ENCODE measurements around the gene SLC25A33. TPM values are rescaled to one million over a fixed set of nuclear protein-coding genes. Genes with fewer than 3 reads are reported as not detected.

The SLC25A33 gene
- total RNA-seq, 1 experiment from 2014 or later: 9.2 TPM

GRCh38 chr1:9590945-9591668 lies 51.8 kb downstream of the SLC25A33 start:
- ChIA-PET CTCF (interaction anchor here (0.9 to 7.3 kb wide), 2 partner anchors 18 to 24 kb away, joined by 3 to 93 read pairs; no protein-coding TSS in a partner anchor), POLR2A (no interaction called here)
- no peaks in the 10 kb centered on the region for H3K27me3 Mint-ChIP-seq (ENCODE audit: low read depth)
- no peaks in the 10 kb centered on the region for H3K36me3 Mint-ChIP-seq
- peaks cover 42% of the 10 kb centered on the region for H3K4me1 Mint-ChIP-seq
- peak overlapping the region; percentile 9; the same call in 1 of the 2 replicates for H3K27ac Mint-ChIP-seq
- H3K4me3 Mint-ChIP-seq: peak overlapping the region; percentile 77
- no peaks in the 10 kb centered on the region for H3K9me3 Mint-ChIP-seq
- no peak for DNase-seq (ENCODE audit: low spot score)
- no peak for ATAC-seq
- TF ChIP-seq ZNF232 (CRISPR knock-in tag; IDR thresholded peaks at IDR 0.05) (no peak), ZBTB21 (CRISPR knock-in tag; IDR thresholded peaks at IDR 0.05; ENCODE audit: borderline replicate concordance) (no peak), SMAD3 (CRISPR knock-in tag; IDR thresholded peaks at IDR 0.05; ENCODE audit: borderline replicate concordance) (no peak), PRDM15 (CRISPR knock-in tag; IDR thresholded peaks at IDR 0.05) (no peak), FOXK1 (CRISPR knock-in tag; IDR thresholded peaks at IDR 0.05) (no peak), ZNF317 (CRISPR knock-in tag; IDR thresholded peaks at IDR 0.05; ENCODE audit: borderline replicate concordance, low read depth) (no peak), SMAD4 (CRISPR knock-in tag; IDR thresholded peaks at IDR 0.05) (no peak), TCF7 (CRISPR knock-in tag; IDR thresholded peaks at IDR 0.05; ENCODE audit: low read depth) (no peak), ARID4B (CRISPR knock-in tag; IDR thresholded peaks at IDR 0.05; ENCODE audit: borderline replicate concordance) (no peak), TEAD4 (CRISPR knock-in tag; IDR thresholded peaks at IDR 0.05) (no peak), FOXJ3 (CRISPR knock-in tag; IDR thresholded peaks at IDR 0.05; ENCODE audit: borderline replicate concordance) (no peak), GTF2I (CRISPR knock-in tag; conservative IDR thresholded peaks at IDR 0.05) (no peak)
- TF ChIP-seq, protein P1, sequence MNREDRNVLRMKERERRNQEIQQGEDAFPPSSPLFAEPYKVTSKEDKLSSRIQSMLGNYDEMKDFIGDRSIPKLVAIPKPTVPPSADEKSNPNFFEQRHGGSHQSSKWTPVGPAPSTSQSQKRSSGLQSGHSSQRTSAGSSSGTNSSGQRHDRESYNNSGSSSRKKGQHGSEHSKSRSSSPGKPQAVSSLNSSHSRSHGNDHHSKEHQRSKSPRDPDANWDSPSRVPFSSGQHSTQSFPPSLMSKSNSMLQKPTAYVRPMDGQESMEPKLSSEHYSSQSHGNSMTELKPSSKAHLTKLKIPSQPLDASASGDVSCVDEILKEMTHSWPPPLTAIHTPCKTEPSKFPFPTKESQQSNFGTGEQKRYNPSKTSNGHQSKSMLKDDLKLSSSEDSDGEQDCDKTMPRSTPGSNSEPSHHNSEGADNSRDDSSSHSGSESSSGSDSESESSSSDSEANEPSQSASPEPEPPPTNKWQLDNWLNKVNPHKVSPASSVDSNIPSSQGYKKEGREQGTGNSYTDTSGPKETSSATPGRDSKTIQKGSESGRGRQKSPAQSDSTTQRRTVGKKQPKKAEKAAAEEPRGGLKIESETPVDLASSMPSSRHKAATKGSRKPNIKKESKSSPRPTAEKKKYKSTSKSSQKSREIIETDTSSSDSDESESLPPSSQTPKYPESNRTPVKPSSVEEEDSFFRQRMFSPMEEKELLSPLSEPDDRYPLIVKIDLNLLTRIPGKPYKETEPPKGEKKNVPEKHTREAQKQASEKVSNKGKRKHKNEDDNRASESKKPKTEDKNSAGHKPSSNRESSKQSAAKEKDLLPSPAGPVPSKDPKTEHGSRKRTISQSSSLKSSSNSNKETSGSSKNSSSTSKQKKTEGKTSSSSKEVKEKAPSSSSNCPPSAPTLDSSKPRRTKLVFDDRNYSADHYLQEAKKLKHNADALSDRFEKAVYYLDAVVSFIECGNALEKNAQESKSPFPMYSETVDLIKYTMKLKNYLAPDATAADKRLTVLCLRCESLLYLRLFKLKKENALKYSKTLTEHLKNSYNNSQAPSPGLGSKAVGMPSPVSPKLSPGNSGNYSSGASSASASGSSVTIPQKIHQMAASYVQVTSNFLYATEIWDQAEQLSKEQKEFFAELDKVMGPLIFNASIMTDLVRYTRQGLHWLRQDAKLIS (CRISPR knock-in tag; IDR thresholded peaks at IDR 0.05; ENCODE audit: borderline replicate concordance): no peak
- TF ChIP-seq, protein P2, sequence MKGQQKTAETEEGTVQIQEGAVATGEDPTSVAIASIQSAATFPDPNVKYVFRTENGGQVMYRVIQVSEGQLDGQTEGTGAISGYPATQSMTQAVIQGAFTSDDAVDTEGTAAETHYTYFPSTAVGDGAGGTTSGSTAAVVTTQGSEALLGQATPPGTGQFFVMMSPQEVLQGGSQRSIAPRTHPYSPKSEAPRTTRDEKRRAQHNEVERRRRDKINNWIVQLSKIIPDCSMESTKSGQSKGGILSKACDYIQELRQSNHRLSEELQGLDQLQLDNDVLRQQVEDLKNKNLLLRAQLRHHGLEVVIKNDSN (CRISPR knock-in tag; IDR thresholded peaks at IDR 0.05): no peak
- TF ChIP-seq, protein P3, sequence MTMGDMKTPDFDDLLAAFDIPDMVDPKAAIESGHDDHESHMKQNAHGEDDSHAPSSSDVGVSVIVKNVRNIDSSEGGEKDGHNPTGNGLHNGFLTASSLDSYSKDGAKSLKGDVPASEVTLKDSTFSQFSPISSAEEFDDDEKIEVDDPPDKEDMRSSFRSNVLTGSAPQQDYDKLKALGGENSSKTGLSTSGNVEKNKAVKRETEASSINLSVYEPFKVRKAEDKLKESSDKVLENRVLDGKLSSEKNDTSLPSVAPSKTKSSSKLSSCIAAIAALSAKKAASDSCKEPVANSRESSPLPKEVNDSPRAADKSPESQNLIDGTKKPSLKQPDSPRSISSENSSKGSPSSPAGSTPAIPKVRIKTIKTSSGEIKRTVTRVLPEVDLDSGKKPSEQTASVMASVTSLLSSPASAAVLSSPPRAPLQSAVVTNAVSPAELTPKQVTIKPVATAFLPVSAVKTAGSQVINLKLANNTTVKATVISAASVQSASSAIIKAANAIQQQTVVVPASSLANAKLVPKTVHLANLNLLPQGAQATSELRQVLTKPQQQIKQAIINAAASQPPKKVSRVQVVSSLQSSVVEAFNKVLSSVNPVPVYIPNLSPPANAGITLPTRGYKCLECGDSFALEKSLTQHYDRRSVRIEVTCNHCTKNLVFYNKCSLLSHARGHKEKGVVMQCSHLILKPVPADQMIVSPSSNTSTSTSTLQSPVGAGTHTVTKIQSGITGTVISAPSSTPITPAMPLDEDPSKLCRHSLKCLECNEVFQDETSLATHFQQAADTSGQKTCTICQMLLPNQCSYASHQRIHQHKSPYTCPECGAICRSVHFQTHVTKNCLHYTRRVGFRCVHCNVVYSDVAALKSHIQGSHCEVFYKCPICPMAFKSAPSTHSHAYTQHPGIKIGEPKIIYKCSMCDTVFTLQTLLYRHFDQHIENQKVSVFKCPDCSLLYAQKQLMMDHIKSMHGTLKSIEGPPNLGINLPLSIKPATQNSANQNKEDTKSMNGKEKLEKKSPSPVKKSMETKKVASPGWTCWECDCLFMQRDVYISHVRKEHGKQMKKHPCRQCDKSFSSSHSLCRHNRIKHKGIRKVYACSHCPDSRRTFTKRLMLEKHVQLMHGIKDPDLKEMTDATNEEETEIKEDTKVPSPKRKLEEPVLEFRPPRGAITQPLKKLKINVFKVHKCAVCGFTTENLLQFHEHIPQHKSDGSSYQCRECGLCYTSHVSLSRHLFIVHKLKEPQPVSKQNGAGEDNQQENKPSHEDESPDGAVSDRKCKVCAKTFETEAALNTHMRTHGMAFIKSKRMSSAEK (CRISPR knock-in tag; IDR thresholded peaks at IDR 0.05; ENCODE audit: borderline replicate concordance): no peak
- TF ChIP-seq, protein P4, sequence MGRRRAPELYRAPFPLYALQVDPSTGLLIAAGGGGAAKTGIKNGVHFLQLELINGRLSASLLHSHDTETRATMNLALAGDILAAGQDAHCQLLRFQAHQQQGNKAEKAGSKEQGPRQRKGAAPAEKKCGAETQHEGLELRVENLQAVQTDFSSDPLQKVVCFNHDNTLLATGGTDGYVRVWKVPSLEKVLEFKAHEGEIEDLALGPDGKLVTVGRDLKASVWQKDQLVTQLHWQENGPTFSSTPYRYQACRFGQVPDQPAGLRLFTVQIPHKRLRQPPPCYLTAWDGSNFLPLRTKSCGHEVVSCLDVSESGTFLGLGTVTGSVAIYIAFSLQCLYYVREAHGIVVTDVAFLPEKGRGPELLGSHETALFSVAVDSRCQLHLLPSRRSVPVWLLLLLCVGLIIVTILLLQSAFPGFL (CRISPR knock-in tag; IDR thresholded peaks at IDR 0.05; ENCODE audit: borderline replicate concordance): no peak

Data from WTC11 (cell line).